Osteoblast (primary cell): Measurements from ENCODE around the gene DOP1A. TPM values are rescaled to one million over a fixed set of nuclear protein-coding genes. Genes with fewer than 3 reads are reported as not detected.

Experiments used
- DNase-seq: peaks from one replicate; pipeline ENCODE4 v3.0.0; 2011; ENCODE audit warnings: low spot score, mixed read lengths; ENCODE audit not compliant: insufficient read length; ENCODE audit errors: missing footprints
- H2AFZ ChIP-seq: 2 replicates; pipeline ENCODE4 v1.6.0; 2011; ENCODE audit warnings: mild to moderate bottlenecking, low read length
- H3K27ac ChIP-seq: 2 replicates; pipeline ENCODE4 v1.5.1; 2011; ENCODE audit warnings: mild to moderate bottlenecking, low read depth, low read length, moderate library complexity
- H3K27me3 ChIP-seq: 2 replicates; pipeline ENCODE4 v1.6.0; 2012; ENCODE audit warnings: mild to moderate bottlenecking, control low read depth, inconsistent platforms, low read length, moderate library complexity; ENCODE audit not compliant: insufficient read depth
- H3K36me3 ChIP-seq: 2 replicates; pipeline ENCODE4 v1.5.1; 2011; ENCODE audit warnings: mild to moderate bottlenecking, low read length, control low read depth, moderate library complexity; ENCODE audit not compliant: insufficient read depth
- H3K4me1 ChIP-seq: 2 replicates; pipeline ENCODE4 v1.5.1; 2011; ENCODE audit warnings: mild to moderate bottlenecking, low read length, control low read depth, moderate library complexity; ENCODE audit not compliant: insufficient read depth
- H3K4me2 ChIP-seq: 2 replicates; pipeline ENCODE4 v1.6.0; 2011; ENCODE audit warnings: mild to moderate bottlenecking, low read length; ENCODE audit not compliant: insufficient read depth
- H3K4me3 ChIP-seq: fragments of 200-600 bp; sonication (generic); 3 replicates; pipeline ENCODE4 v1.5.1; 2012; ENCODE audit warnings: mild to moderate bottlenecking, low read length, inconsistent platforms; ENCODE audit not compliant: insufficient read depth
- H3K79me2 ChIP-seq: 2 replicates; pipeline ENCODE4 v1.6.0; 2012; ENCODE audit warnings: mild to moderate bottlenecking, low read length, control low read depth, inconsistent platforms; ENCODE audit not compliant: insufficient read depth
- H3K9me3 ChIP-seq: 2 replicates; pipeline ENCODE4 v1.5.1; 2011; ENCODE audit warnings: low read depth, low read length, control low read depth
- H4K20me1 ChIP-seq: 2 replicates; pipeline ENCODE4 v1.6.0; 2012; ENCODE audit warnings: mild to moderate bottlenecking, low read length, control low read depth; ENCODE audit not compliant: insufficient read depth
- total RNA-seq: library from RNA; depleted of rRNA; stranded (reverse); fragments of >200 nt; gene quantifications from 2 replicates; pipeline ENCODE4 v1.2.3, GENCODE V29; 2012
- TF ChIP-seq, protein P1 (sequence below): IDR thresholded peaks from 2 replicates; pipeline ENCODE4 v1.5.1; 2011; ENCODE audit warnings: mild to moderate bottlenecking, low read depth, low read length, moderate library complexity; ENCODE audit errors: extremely low read depth

The DOP1A gene
- total RNA-seq, 1 donor = 45.2 TPM

GRCh38 chr6:83047065-83047754, 20.3 kb upstream of the DOP1A start:
- H3K27me3 ChIP-seq = no peaks in the 10 kb centered on the region
- H4K20me1 ChIP-seq = no peaks in the 10 kb centered on the region
- peak; percentile 5 for DNase-seq
- no peak overlapping the region for H2AFZ ChIP-seq
- H3K4me3 ChIP-seq = no peak overlapping the region
- no peaks in the 10 kb centered on the region for H3K79me2 ChIP-seq
- no peaks in the 10 kb centered on the region for H3K4me1 ChIP-seq
- H3K4me2 ChIP-seq = no peak overlapping the region
- no peaks in the 10 kb centered on the region for H3K36me3 ChIP-seq
- TF ChIP-seq, protein P1, sequence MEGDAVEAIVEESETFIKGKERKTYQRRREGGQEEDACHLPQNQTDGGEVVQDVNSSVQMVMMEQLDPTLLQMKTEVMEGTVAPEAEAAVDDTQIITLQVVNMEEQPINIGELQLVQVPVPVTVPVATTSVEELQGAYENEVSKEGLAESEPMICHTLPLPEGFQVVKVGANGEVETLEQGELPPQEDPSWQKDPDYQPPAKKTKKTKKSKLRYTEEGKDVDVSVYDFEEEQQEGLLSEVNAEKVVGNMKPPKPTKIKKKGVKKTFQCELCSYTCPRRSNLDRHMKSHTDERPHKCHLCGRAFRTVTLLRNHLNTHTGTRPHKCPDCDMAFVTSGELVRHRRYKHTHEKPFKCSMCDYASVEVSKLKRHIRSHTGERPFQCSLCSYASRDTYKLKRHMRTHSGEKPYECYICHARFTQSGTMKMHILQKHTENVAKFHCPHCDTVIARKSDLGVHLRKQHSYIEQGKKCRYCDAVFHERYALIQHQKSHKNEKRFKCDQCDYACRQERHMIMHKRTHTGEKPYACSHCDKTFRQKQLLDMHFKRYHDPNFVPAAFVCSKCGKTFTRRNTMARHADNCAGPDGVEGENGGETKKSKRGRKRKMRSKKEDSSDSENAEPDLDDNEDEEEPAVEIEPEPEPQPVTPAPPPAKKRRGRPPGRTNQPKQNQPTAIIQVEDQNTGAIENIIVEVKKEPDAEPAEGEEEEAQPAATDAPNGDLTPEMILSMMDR = no peak
- H3K9me3 ChIP-seq = no peaks in the 10 kb centered on the region
- H3K27ac ChIP-seq = no peak overlapping the region

DNA sequence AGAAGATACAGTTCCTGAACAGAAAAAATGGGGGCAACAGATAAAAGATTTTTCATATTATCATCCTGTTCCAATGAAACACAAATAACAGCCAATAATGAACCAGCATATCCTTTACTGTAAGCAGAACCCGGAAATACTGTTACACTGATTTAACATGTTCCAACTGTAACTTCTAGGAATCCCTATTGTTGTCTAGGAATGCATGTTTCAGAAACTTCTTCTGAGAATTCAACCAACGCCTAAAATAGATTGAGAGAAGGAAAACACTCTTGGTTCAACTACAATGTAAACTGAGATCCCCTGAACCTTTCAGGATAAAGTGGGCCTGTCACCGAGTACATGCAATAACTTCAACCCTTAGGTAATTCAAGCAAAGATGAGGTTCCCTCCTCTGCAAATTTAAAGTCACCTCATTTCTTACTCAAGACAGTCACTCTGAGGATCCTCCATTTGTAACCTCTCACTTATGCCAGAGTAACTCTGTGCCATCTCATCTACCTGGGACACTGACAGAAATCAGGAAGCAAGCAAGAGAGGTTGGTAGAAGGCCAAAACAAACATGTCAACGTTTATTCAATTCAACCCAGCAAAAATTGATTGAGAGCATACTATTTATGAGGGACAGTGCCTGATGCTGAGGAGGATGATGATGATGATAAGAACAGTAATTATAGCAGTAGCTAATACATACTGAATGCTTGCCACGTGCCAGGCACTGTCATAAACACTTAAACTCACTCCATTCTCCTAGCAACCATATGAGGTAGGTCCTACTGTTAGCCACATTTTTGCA, 15.9 kb upstream of the DOP1A start:
- Histone ChIP-seq H3K4me3 (no peak overlapping the region), H3K27ac (no peak overlapping the region), H3K36me3 (no peaks in the 10 kb centered on the region), H4K20me1 (no peaks in the 10 kb centered on the region), H3K79me2 (no peaks in the 10 kb centered on the region), H2AFZ (no peak overlapping the region), H3K9me3 (no peaks in the 10 kb centered on the region), H3K27me3 (no peaks in the 10 kb centered on the region), H3K4me1 (peaks cover 3% of the 10 kb centered on the region), H3K4me2 (no peak overlapping the region)
- DNase-seq = no peak
- TF ChIP-seq, protein P1 = no peak

GRCh38 chr6:83053678-83054077, 13.8 kb upstream of the DOP1A start:
- H3K27ac ChIP-seq = no peak overlapping the region
- peaks cover 3% of the 10 kb centered on the region for H3K4me1 ChIP-seq
- H4K20me1 ChIP-seq = no peaks in the 10 kb centered on the region
- no peak for DNase-seq
- H3K27me3 ChIP-seq = no peaks in the 10 kb centered on the region
- H3K4me2 ChIP-seq = no peak overlapping the region
- no peak overlapping the region for H3K4me3 ChIP-seq
- H3K79me2 ChIP-seq = no peaks in the 10 kb centered on the region
- no peaks in the 10 kb centered on the region for H3K36me3 ChIP-seq
- H2AFZ ChIP-seq = no peak overlapping the region
- TF ChIP-seq, protein P1 = no peak
- H3K9me3 ChIP-seq = no peaks in the 10 kb centered on the region

DNA sequence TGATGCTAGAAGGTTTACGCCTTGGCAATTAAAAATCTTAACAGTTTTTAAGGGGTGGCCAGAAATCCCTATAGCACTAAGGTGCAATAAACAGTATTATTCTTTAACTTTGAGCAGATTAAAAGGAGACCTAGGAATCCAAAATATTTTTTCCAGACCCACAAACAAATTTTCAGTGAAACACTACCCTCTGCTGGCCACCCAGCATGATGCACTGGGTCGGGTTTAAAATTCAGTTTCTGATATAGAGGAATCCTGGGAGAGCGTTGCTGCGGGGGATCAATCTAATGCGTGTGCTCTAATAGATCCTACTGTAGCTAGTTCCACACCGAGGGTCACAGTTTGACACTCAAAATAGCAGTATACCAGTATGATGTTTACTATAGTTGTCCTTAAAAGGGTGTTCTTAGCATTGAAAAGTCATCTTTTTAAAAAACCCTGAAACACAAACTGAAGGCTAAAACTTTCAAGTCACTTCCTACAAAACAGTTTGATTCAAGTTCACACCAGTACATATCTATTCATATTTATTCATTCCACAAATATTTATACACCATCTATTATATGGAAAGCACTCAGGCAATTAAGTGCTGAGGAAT, 12.0 kb upstream of the DOP1A start:
- Histone ChIP-seq H3K4me3 (peak overlapping the region; percentile 42), H2AFZ (peak overlapping the region; percentile 82), H3K36me3 (no peaks in the 10 kb centered on the region), H3K27me3 (no peaks in the 10 kb centered on the region), H4K20me1 (no peaks in the 10 kb centered on the region), H3K27ac (no peak overlapping the region), H3K4me2 (peak overlapping the region; percentile 67), H3K9me3 (no peaks in the 10 kb centered on the region), H3K4me1 (peaks cover 3% of the 10 kb centered on the region), H3K79me2 (no peaks in the 10 kb centered on the region)
- peak; percentile 73 for DNase-seq
- TF ChIP-seq, protein P1 = peak; percentile 82
